ENCODE results near the gene DRD2. TPM values are rescaled to one million over a fixed set of nuclear protein-coding genes. Genes with fewer than 3 reads are reported as not detected.

The DRD2 gene
- total RNA-seq, 4 donors from 2014 or later = 0.39 to 4.5 (median 1.3) TPM; not detected in 1

DNA sequence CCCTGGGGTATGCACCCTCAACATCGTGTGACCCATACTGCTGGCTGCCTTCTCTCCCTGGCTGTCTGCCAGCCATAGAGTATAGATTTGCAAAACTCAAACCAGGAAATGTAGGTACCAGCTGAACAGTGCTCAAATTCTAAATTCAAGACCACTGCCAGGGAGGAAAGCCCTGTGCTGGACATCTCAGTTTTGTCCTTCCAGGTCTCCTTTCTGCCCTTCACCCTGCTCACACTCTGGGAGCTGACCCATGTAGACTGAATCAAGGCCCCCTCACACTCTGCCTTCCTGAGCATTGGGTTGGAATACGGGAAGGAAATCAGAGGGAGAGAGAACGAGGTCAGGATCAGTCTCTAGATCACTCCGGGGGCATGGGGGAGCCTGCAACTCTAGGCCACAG, 12.4 kb upstream of the DRD2 start:
- Histone ChIP-seq H3K4me1 (no peaks in the 10 kb centered on the region), H3K9me3 (no peaks in the 10 kb centered on the region), H3K36me3 (no peaks in the 10 kb centered on the region), H3K27me3 (no peaks in the 10 kb centered on the region), H3K4me3 (no peak overlapping the region), H3K27ac (no peak overlapping the region)
- WGBS, 2 donors = 72 to 80% methylated on average over 4 of the region's 4 CpGs
- DNase-seq (ENCODE audit: low spot score in 2 of 2) = no peak
- TF ChIP-seq CTCF (IDR thresholded peaks at IDR 0.05) (no peak), POLR2A (IDR thresholded peaks at IDR 0.05) (no peak), EP300 (IDR thresholded peaks at IDR 0.05) (no peak)

DNA sequence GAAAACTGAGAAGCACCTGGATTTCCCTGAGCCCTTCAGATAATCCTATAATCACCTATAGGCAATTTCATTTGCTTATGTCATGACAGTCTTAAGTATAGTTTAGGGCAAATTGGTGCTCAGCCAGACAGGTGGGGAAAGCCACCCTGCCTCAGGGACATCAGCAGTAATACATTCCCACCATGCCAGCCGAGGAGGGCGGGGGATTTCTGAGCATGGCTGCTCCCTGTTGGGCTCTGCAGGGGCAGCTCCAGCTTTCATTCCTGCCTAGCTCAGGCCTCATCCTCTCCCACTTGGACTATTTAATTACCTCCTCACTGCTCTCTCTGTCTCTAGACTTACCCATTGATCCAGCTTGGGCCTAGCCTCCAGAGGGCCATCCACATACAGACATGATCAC, 9.0 kb upstream of the DRD2 start:
- Histone ChIP-seq H3K27me3 (no peaks in the 10 kb centered on the region), H3K36me3 (no peaks in the 10 kb centered on the region), H3K4me3 (no peak overlapping the region), H3K27ac (no peak overlapping the region), H3K4me1 (no peaks in the 10 kb centered on the region), H3K9me3 (no peaks in the 10 kb centered on the region)
- 85 to 91% methylated on average over 2 of the region's 2 CpGs for WGBS, 2 donors
- no peak for DNase-seq (ENCODE audit: low spot score in 2 of 2)
- TF ChIP-seq EP300 (IDR thresholded peaks at IDR 0.05) (no peak), CTCF (IDR thresholded peaks at IDR 0.05) (no peak), POLR2A (IDR thresholded peaks at IDR 0.05) (no peak)

DNA sequence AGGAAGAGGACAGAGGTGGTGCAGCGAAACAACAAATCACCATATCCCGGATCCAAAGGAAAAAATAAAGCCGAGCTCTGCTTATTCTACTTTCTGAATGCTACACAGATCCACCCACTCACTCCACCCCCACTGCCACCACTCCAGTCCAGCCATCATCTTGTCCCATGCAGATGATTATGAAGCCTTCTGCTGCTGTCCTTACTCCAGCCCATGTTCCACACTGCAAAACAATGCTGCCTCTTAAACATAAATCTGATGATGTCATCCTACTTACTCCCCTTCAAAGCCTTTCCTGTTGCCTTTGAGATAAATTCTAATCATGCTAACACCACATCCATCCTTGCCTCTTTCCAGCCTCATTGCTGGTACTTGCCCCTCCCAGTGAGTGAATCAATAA, 6.5 kb upstream of the DRD2 start:
- Histone ChIP-seq H3K27ac (no peak overlapping the region), H3K4me3 (no peak overlapping the region), H3K4me1 (no peaks in the 10 kb centered on the region), H3K36me3 (no peaks in the 10 kb centered on the region), H3K27me3 (peaks cover 0 to 21% of the 10 kb centered on the region in 2 donors), H3K9me3 (no peaks in the 10 kb centered on the region)
- DNase-seq (ENCODE audit: low spot score in 2 of 2) = no peak
- no peak for TF ChIP-seq EP300 (IDR thresholded peaks at IDR 0.05)
- TF ChIP-seq CTCF (IDR thresholded peaks at IDR 0.05) = no peak
- no peak for TF ChIP-seq POLR2A (IDR thresholded peaks at IDR 0.05)
- WGBS, 2 donors = 54 to 65% methylated on average over 3 of the region's 3 CpGs

DNA sequence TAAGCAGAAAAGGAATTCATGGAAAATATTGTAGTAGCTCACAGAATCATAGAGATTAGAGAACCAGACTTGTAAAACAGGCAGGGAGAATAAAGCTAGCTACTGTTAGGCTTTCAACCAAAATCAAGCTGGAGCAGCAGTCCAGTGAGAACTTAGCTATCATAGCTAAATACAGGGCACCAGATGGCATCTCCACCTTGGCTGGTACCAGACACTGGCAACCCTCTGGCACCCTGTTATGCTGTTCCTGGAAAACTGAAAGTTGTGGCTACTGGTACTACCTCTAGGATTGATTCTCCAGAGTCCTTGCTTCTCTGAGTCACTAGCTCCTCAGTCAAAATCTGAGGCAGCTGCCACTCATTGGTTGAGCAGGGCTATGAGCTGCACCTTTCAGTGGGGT, 6.0 kb upstream of the DRD2 start:
- no peak overlapping the region for H3K4me3 ChIP-seq
- H3K9me3 ChIP-seq = no peaks in the 10 kb centered on the region
- no peaks in the 10 kb centered on the region for H3K36me3 ChIP-seq
- no peak for TF ChIP-seq CTCF (IDR thresholded peaks at IDR 0.05)
- no peak for TF ChIP-seq POLR2A (IDR thresholded peaks at IDR 0.05)
- no peak for TF ChIP-seq EP300 (IDR thresholded peaks at IDR 0.05)
- peaks cover 0 to 26% of the 10 kb centered on the region in 2 donors for H3K27me3 ChIP-seq
- no peaks in the 10 kb centered on the region for H3K4me1 ChIP-seq
- no peak for DNase-seq (ENCODE audit: low spot score in 2 of 2)
- H3K27ac ChIP-seq = no peak overlapping the region

DNA sequence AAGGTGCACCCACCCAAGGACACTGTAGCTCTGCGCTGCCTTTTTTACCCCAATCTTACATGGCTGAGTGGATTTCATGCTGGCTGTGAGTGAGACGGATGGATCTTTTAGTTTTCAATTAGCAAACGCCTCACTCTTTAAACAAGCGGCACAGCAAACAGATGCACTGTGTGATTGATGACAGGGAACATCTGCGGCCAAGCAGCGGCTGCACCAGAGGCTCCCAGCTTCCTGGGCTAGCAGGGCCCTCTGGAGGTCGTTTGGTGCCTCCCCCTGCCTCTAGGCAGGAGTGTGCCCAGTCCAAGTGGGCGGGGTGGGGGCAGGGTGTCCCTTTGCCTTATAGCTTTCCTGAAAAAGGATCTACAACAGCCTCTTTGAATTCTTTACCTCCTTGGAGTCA, 2.1 kb upstream of the DRD2 start:
- Histone ChIP-seq H3K36me3 (no peaks in the 10 kb centered on the region), H3K9me3 (no peaks in the 10 kb centered on the region), H3K4me3 (no peak overlapping the region), H3K27me3 (peaks cover 2 to 58% of the 10 kb centered on the region in 2 donors), H3K27ac (no peak overlapping the region), H3K4me1 (peaks cover 0 to 17% (median 3%) of the 10 kb centered on the region in 4 donors)
- WGBS, 2 donors = 22 to 25% methylated on average over 8 of the region's 8 CpGs
- TF ChIP-seq POLR2A (IDR thresholded peaks at IDR 0.05) = no peak
- no peak for DNase-seq (ENCODE audit: low spot score in 2 of 2)

DNA sequence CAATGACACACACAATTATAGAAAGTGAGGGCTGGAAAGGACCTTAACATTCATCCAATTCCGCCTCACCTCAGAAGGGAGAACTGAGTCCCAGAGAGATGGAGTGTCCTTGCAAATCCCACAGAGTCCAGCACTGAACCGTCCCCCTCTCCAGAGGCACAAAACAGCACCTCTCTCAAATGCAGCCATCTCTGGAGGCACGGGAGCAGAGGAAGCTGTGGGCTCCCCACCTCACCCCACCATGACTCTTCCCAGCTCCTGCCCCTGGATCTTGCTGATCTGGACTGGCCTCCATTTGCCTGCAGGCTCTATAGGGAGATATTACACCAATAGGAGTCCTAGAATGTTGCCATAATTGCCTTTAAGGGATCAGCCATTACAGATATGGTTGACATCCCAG, 1.4 kb upstream of the DRD2 start:
- H3K27ac ChIP-seq = no peak overlapping the region
- WGBS, 2 donors = 83 to 88% methylated on average over 3 of the region's 3 CpGs
- no peak overlapping the region for H3K4me3 ChIP-seq
- H3K36me3 ChIP-seq = no peaks in the 10 kb centered on the region
- H3K4me1 ChIP-seq = peaks cover 0 to 17% (median 3%) of the 10 kb centered on the region in 4 donors
- no peak for TF ChIP-seq CTCF (IDR thresholded peaks at IDR 0.05)
- TF ChIP-seq POLR2A (IDR thresholded peaks at IDR 0.05) = no peak
- no peak for TF ChIP-seq EP300 (IDR thresholded peaks at IDR 0.05)
- peaks cover 2 to 64% of the 10 kb centered on the region in 2 donors for H3K27me3 ChIP-seq
- DNase-seq (ENCODE audit: low spot score in 2 of 2) = no peak
- no peaks in the 10 kb centered on the region for H3K9me3 ChIP-seq
